Measurements from ENCODE around the gene CLEC16A.

CLEC16A gene

DNA sequence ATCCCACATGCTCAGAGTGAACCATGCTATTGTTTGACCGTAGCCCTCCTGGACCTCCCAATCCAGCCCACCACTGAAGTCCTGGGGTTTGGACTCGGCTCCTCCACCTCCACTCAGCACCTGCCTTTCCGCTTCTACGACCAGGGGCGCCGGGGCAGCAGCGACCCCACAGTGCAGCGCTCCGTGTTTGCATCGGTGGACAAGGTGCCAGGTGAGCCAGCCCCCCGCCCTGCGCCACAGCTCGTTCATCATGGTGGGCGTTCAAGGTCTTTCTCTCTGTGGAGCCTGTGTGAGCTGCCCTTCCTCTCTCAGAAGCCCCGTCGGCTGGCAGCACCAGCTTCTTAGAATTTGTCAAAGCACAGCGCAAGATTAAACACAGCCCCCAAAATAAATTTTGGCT, 181.6 kb downstream of the CLEC16A start:
- no peak for DNase-seq (ENCODE audit: low spot score)

DNA sequence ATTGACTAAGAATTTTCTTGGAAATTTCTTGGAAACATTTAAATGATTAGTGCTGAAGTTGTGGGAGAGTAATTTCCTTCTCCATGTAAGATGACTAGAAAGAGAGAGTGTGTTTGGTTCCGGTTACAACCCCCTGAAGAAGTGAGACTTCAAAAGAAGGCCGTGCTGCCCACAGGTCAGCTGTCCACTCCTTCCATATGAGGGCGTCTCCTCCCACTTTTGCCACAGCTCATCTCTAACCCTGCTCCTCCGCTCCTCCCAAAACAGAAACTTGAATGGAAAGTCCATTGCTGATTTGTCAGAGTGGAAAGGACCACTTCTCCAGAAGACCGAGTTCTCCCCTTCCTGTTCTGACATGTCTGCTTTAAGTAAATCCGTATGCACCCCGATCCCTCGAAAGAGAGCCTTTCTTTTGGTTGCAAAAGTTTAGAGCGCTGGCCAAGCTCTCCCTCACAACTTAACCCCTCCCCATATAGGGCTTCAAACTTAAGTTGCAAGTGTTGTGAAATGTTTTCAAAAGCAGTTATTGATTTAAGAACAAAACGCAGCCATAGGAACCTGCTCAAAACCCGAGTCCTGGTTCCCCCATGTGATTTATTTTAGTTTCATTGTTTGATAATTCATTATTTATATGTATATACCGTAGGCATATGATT, 182.2 kb downstream of the CLEC16A start:
- no peak for DNase-seq (ENCODE audit: low spot score)

DNA sequence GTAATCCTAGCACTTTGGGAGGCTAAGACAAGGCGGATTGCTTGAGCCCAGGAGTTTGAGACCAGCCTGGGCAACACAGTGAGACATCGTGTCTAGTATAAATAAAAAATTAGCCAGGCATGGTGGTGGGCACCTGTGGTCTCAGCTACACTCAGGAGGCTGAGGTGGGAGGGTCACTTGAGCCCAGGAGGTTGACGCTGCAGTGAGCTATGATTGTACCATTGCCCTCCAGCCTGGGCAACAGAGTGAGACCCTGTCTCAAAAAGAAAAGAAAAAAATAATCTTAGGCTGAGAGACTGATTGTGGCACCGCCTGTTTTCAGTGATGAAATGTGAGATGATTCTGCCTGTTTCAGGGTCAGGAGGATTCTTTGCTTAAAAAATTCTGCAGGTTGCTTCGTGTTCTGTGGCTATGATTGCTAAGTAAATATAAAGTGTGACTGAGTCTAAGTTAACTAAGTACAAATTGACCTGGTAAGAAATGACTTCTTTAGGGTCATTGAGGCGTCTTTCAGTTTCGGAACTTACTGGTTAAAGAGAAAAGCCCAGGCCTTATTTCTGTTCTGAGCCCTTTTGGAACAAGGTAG, 183.3 kb downstream of the CLEC16A start:
- no peak for DNase-seq (ENCODE audit: low spot score)

DNA sequence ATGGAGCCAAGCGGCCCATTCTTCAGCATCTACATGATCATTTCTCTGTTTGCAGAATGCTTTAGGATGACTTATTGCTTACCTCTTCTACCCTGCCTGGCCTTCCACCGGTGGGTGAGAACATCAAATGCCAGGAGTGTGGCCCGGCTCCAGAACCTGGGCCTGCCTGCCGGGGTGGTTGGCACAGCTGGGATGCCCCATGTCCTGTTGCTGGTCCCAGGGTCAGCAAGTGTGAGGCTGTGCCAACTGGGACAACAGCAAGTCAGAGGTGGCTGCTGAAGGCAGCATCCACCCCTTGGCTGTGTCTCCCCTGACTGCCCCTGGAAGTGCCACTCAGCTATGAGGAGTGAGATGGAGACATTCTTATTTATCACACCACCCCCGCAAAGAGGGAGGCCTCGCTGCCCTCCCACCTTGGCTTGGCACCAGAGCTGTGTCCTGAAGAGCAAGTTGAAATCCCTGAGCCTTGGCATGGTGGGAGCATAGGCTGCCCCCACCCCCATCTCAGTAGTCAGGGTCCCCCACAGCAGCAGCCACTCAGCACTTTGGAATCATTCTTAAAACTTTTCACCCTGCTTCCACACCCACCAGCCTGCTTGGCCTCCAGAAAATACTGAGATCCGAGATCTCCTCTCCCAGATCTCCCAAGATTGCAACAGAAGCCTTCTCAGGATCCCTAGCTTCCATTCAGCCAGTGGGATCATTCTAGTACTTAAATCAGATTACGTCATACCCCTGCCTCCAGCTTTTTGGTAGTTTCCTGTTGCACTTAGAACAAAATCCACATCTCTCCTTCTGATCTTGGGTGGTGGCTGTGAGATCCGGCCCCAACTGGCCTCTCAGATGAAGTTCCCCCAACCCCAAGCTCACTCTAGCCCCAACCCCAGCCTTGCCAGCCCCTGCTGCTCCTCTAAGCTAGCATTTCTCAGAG, 184.1 kb downstream of the CLEC16A start:
- peak; percentile 56 for DNase-seq (ENCODE audit: low spot score)

DNA sequence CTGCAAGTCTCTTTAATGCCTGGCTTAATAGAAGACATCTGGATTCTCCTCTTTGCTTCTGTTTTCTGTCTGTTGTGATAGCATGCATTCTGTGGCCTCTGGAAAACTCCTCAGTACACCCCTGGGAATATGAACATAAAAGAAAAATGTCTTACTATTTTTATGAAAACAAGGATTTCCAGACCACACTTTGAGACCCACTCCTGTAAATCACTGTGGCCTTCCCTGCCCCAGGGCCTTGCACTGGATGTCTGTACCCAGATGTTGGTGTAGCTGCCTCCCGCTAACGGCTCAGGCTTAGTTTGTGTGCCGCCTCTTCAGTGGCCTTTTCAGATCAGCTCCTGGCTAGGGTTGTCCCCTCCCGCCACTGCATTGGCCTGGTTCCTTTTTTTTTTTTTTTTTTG, 185.0 kb downstream of the CLEC16A start:
- no peak for DNase-seq (ENCODE audit: low spot score)

DNA sequence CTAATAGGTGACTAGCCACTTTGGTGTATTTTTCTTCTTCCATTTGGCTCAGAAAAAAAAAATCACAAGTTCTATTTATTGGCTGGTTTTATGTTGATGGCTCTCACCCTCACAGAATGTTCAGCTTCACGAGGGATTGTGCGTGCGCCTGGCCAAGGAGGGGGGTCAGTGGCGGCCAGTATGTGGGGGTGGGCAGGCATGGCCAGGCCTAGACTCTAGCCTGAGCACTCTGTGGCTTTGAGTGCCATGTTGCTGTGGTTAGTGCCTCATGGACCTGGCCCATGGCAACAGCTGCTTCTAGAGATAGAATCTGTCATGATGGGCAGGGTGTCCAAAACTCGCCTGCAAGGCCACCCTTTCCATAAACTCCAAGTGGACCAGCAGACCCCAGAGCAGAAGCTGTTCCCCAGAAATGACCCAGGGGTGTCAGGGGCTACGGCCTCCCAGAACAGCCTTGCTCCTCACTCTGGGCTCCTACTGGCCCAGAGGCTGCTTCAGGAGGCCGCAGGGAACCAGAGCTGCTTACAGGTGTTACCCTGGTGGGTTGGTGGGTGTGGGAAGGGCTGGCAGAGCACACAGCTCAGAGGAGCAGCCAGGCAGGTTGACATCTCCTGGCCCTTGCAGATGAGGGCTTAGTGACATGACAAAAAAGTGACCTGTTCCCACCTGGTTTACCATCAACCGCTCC, 186.8 kb downstream of the CLEC16A start:
- no peak for DNase-seq (ENCODE audit: low spot score)

DNA sequence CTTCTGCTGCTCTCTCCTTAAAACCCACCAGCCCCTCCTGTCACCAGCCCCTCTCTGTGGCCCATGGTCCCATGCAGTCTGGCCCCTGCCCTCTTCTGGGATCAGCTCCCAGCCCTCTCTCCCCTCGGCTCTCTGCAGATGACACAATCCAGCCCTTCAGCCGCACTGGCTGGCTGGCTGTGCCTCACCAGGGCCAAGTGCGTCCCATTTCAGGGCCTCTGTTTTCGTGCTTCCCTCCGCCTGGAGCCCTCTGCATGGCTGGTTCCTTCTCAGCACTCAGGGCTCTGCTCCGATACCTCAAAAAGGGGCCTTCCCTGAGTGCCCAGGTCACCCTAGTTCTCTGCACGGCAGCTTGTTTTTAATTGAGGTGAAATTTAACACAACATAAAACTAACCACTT, 187.3 kb downstream of the CLEC16A start:
- no peak for DNase-seq (ENCODE audit: low spot score)

DNA sequence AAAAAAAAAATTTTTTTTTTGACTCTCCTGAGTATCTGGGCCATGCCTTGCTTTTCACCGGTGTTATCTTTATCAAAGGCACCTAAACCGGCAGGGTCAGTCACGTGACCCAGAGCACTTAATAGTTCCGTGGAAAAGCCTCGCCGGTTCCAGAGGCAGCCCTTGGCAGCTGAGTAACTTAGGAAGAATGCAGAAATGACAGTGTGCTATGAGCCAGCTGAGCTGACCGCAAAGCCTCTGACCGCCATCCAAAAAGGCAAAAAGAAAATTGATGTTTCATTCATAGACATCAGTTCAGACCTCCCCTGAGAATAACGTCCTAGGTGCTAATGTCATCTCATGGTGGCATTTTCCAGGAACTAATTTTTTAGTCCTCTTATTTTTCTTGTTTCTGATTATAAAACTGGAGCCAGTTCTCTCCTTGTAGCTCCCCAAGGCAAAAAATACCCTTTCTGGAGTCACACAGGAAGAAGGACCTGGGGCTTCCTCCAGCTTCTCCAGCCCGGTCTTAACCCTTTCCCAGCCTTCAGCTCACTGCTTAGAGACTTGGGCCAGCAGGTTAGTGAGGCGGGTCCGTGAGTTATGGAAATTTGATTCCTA, 189.1 kb downstream of the CLEC16A start:
- peak; percentile 94 for DNase-seq (ENCODE audit: low spot score)

DNA sequence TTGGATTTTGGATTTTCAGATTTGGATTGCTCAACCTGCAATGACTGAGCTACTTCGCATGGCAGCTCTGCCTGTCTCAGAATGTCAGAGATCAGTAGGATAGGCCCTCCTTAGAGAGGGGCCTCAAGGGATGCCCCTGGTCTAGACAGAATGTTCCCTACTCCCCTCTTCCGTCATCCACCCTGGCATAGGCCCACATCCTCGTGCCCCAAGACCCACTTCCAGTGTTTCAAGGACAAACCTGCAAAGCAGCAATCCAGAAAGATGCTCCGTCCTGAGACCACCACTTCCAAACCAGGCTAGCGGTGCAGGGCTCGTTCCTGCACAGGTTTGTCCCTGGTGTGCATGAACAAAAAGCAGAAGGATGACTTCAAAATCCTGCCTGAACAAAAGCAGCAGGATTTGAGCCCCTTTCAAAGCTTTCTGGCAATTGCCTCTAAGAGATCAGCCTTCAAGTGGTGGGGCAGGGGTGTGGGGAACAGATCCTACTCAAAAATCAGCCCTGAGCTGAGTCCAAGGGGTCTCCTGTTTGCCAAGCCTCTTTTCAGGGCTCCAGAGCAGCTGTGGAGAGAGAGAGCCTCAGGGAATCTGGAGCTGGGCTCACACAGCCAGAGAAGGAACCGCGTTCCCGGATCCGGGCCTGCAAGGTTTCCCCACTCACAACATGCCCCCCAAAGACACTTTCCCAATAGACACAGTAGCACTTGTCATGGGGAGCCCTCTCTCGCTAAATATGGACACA, 190.5 kb downstream of the CLEC16A start:
- no peak for DNase-seq (ENCODE audit: low spot score)

DNA sequence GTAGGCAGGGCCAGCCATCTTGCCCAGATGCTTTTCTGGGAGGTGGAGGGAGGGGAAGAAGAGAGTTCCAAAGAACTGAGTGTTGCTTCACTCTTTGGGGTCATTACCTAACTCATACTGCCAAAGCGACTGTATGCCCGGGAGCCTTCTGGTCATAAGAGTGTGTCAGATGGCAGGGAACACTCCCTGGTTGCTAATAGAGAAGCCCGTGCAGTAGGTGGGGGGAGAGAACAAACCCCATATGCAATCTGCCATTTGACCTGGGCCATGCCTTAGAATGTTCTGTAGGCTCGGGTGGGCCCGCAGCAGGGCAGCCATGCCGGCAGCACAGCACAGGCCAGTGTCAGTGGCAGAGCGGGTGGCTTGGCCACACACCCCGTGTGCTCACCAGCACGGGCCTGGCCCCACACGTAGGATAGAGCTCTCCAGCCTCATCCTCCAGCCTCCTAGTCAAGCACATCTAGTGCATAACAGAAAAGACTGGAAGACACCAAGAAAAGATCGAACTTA, 191.2 kb downstream of the CLEC16A start:
- peak; percentile 41 for DNase-seq (ENCODE audit: low spot score)

DNA sequence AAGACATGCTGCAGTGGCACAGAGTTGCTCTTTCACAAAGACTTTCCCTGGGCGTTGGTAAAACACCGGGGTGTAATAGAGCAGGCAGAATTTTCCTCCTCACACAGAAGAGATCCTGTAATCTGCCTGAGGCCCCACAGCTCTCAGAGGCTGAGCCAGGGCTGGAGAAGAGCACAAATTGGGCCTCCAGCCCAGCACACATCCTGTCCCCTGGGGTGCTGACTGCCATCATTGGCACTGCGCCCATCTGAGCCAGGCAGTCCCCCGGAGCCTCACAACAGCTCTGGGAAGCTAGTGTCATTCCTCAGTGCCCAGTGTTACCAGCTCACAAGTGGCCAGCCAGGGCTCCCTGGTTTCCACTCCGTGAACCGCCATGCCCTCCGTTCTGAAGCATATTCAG, 192.2 kb downstream of the CLEC16A start:
- DNase-seq (ENCODE audit: low spot score), result no peak

DNA sequence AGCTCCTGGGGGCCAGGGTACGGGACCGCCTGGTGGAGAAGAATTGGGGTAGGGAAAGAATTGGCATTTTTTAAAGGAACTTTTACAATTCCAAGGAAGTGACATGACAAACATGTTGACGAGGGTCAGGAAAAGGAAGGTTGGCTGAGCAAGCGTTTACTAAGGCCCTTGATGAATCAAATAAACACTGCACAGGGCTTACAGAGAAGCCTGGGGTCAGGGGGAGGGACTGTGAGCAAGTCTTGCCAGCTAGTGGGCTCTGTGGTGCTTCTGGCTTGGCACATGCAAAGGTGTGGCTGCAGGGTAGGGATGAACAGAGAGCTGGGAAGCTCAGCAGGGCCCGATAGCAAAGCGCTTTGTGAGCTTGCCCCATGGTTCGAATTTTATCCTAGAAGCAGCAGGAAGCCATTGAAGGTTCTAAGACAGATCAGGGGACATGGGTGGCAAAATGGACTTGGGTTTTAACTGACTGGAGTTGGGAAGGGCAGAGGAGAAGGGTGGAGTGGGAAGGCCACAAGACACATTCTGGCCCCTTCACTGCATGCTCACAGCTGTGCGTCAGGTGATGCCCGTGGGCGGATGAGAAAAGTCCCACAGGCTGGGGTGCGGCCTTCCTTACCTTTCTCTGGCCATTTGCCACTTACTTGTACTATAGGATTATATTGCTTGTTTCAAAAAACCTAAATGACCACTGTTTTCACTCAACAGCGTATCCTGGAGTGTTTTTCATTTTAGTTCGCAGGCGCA, 193.8 kb downstream of the CLEC16A start:
- DNase-seq (ENCODE audit: low spot score), result no peak

DNA sequence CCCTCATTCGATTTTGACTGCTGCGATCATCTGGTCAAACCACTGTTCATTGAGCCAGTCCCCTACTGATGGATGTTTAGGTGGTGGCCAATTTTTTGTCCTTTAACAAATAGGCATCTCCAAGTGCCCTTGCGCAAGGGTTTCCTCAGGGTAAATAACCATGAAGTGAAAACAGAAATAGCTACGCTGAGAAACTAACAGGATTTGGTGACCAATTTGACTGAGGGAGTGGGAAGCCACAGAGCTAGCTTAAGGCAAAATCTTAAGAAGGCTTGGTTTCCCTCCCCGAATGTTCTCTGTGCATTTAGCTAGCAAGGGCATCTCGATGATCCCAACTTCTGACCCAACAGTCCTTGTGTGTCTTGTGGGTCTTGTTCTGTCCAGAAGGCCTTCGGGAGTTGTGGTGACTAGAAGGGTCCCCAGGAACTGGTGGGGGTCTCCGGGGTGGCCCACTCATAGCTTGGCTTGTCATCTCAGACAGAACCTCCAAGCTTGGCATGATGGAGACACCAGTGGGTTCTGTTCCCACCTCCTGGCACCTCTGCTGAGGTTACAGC, 194.5 kb downstream of the CLEC16A start:
- DNase-seq (ENCODE audit: low spot score), result no peak

DNA sequence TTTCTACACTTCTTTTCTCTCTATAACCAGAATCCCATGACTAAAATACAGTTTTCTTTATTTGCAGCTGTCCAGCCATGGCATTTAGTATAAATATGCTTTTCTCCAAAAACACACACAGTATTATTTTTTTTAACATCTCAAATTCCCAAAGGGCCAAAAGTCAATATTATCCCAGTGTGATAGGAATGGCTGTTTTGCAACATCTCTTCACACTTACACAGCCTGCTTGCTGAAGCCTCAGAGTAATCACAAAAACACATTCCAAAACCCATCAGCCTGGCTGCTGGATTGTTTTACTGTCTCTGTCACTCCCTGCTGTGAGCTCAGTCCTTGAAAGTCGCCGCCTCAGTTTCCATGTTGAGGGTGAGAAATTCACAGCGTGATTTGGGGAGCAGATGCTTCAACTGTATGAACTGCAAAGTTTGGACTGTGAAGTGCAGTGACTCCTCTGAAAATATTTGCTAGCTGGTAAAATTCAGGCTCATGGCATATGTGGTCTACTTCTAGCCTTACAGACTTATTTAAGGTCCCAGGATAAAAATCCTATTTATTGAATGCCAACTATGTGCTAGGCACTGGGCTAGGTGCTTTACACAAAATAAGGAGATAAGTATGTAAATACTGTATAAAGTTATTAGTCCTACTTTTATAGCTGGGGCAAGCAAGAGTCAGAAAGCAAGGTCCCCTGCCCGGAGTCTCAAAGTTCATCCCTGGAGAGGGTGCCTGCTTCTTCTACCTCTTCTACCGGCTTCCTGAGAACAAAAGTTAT, 195.1 kb downstream of the CLEC16A start:
- DNase-seq (ENCODE audit: low spot score), result no peak

DNA sequence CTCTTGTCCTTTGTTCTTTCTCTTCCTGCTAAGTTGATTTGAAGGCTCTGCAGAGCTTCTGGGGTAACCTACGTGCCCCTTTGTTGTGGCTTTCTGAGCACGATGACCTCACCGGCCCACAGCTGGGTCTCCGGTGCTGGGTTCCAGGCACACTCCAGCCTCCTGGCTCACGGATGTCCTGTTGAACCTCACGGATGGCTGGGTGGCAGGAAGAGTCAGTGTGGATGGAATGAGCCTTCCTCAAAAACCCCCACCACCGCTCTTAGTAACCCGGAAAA, 195.7 kb downstream of the CLEC16A start:
- DNase-seq (ENCODE audit: low spot score), result no peak

DNA sequence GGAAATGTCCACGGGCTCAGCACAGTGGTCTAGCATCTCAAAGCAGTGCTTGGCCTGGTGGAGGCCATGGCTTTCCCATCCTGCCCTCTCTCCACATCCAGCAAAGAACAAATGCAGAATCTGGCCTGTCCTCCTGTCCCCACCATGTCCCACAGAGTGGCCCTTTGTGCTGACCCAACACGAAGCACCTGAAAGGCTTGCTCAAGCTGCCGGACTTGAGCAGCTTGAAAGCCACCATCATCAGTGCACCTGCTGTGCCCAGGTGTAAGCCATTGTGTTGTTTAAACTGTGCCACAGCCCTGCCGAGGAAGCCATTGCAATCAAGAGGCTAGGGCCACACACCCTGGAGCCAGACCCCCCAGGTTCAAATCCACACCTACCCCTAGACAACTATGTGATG, 196.1 kb downstream of the CLEC16A start:
- no peak for DNase-seq (ENCODE audit: low spot score)

DNA sequence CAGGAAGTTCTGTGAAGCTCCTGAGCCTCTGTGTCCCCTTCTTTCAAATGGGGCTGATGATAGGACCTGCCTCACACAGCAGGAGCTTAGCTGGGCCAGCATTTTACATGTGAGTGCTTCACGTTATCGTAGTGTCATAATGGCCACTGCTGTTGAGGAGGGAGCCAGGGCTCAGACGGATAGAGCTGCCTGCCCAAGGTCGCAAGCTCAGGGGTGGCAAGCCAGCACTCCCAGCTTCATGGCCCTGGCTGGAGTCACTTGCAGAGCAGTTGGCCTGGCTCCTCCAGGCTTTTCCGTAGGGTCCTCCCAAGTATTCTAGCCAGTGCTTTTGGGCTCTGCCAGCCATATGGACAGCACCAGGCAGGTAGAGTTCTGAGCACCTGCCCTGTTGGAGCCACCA, 196.5 kb downstream of the CLEC16A start:
- DNase-seq (ENCODE audit: low spot score), result no peak

DNA sequence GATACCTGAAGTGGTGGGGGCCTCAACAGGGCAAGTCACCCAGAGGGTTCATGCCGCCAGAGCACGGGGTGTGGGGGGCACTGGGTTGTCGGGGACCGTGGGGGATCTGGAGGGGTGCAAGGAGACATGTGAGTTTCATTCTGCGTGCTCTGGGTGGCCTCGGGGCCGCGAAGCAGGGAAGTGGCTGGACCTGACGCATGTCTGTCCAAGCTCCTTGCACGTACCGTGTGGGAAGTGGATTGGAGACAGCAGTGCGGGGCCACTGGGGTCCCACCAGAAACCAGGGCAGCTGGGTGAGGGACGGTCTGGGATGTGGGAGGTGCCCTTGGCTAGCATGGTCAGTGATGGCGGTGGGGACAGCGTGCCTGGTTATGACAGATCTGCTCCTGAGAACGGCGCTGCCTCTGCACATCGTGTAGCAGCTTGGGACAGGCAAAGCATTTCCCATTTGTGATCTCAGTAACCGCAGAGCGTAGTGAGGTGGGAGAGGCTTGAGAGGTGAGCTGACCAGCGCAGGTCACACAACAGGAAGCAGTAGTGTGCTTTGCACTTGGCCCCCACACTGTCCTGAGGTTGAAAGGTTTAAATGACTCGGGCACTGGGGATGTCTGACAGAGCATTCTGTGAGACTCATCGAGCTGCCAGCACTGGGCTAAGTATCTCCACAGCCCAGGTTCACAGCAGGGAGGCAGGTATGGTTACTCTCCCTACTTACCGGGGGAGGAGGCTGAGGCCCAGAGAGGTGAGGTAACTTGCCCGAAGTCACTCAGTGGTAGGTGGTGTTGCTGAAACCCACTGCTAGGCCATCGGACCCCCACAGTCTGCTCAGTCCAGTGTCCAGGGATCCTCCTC, 197.3 kb downstream of the CLEC16A start:
- no peak for DNase-seq (ENCODE audit: low spot score)

DNA sequence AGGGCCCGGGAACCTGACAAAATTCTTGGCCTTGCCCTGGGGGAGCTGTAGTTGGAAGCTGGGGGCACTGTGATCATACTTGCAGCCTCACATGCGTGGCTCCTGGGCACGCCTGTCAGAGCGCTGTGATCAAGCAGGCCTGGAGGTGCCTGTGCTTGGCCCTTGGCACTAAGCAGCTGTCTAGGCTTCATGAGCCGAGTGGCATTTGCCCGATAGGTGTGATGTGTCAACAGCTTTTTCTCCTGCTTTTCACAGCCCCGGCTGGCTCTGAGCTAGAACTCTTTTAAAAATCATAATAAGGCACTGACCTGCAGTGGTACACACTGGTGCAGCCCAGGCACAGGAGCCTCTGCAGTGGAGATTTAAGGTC, 197.9 kb downstream of the CLEC16A start:
- DNase-seq (ENCODE audit: low spot score), result no peak
